ENCODE measurements around the gene MBOAT7. TPM values are rescaled to one million over a fixed set of nuclear protein-coding genes. Genes with fewer than 3 reads are reported as not detected.
A peak's percentile ranks its signal among the peaks of the same experiment; 100 is the strongest.

The MBOAT7 gene
- total and polyA plus RNA-seq, 2 of the 8 experiments (the other 6 are each of a cell fraction or from before 2014, with no cell fraction given) = 85.5 to 90.9 TPM

DNA sequence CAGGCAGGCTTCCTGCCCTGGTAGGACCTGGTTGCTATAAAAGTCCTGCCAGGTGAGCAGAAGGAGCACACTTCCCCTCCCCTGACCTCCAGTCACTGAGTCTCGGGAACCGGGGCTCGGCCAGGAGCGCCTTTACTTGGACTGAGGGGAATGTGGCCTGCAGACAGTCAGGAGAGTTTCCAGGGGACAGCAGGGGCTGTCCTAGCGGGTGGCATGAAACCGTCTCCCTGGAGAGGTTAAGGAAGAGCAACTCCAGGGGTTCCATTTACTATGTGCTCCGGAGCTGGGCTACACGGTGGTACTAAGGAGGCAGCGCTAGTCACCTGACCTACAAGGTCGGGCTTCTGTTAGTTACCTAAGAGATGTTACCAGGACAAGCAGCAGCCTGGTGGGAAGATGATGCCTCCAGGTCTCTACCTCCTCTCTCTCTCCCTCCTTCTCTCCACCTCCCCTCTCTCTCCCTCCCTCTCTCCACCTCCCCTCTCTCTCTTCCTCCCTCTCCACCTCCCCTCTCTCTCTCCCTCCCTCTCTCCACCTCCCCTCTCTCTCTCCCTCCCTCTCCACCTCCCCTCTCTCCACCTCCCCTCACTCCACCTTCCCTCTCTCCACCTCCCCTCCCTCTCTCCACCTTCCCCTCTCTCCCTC is 55.9 kb downstream of the MBOAT7 start:
- Histone ChIP-seq H4K91ac (replicated peaks; ENCODE audit: insufficient read length, low read length) (peak overlapping the region; percentile 8), H4K8ac (ENCODE audit: extremely low read depth, insufficient read depth, low read length) (no peak overlapping the region), H3K23me2 (ENCODE audit: low read depth, low read length) (peaks cover 13% of the 10 kb centered on the region), H3K79me2 (ENCODE audit: control insufficient read depth in 1 of 2, insufficient read depth in 2 of 2, low read length in 2 of 2) (peaks cover 0 to 5% of the 10 kb centered on the region in 2 experiments; a peak in 3 of 4 replicates), H3K9ac (replicated peaks in 1 of 4; ENCODE audit: extremely low read depth in 1 of 4, low read depth in 3 of 4, low read length in 3 of 4) (no peak overlapping the region), H3K4me1 (replicated peaks in 1 of 4; ENCODE audit: control insufficient read depth in 3 of 4, insufficient read depth in 4 of 4, low read length in 3 of 4) (peaks cover 0 to 5% (median under 1%) of the 10 kb centered on the region in 4 experiments; a peak in 2 of 7 replicates), H3K4ac (replicated peaks; ENCODE audit: insufficient read length, low read depth, low read length) (peak overlapping the region; percentile 7), H2AFZ (ENCODE audit: low read length) (no peak overlapping the region), H3K9me3 (ENCODE audit: insufficient read depth in 2 of 2, low read depth in 1 of 2, low read length in 1 of 2) (peaks cover 3 to 10% of the 10 kb centered on the region in 2 experiments; a peak in 3 of 4 replicates), H2BK120ac (replicated peaks; ENCODE audit: low read depth, low read length) (no peak overlapping the region), H3K27me3 (replicated peaks in 1 of 4; ENCODE audit: control insufficient read depth in 3 of 4, extremely low read depth in 1 of 4, insufficient read depth in 3 of 4, low read length in 3 of 4) (no peaks in the 10 kb centered on the region), H2BK20ac (ENCODE audit: low read length) (0 out of 2 replicates have a peak overlapping the region, but pooled peaks have one; percentile 3), H3K36me3 (ENCODE audit: control insufficient read depth in 2 of 4, insufficient read depth in 4 of 4, low read length in 3 of 4) (peaks cover 10 to 34% (median 11%) of the 10 kb centered on the region in 4 experiments; a peak in 7 of 8 replicates), H2BK5ac (ENCODE audit: low read depth, low read length) (peak overlapping the region; percentile 57), H4K20me1 (replicated peaks in 1 of 2; ENCODE audit: control insufficient read depth in 1 of 2, insufficient read depth in 2 of 2, low read length in 2 of 2) (peaks cover 0 to 8% of the 10 kb centered on the region in 2 experiments), H3K18ac (ENCODE audit: extremely low read depth, low read length) (no peak overlapping the region), H2AK5ac (ENCODE audit: low read depth, low read length) (peak overlapping the region; percentile 1; the same call in 1 of the 2 replicates), H2BK15ac (ENCODE audit: low read length) (peak overlapping the region; percentile 13; the same call in 1 of the 2 replicates), H3K23ac (ENCODE audit: insufficient read length) (no peak overlapping the region), H3K14ac (ENCODE audit: insufficient read length) (no peak overlapping the region), H3K79me1 (ENCODE audit: low read depth, low read length) (no peaks in the 10 kb centered on the region), H3K4me3 (ENCODE audit: extremely low read depth in 1 of 4, insufficient read depth in 2 of 4, low read depth in 3 of 4, low read length in 4 of 4) (no peak overlapping the region), H3K27ac (ENCODE audit: low read depth, low read length) (no peak overlapping the region), H3K56ac (replicated peaks; ENCODE audit: insufficient read length, low read depth, low read length) (no peak overlapping the region), H3K4me2 (ENCODE audit: insufficient read depth in 1 of 2, low read depth in 2 of 2, low read length in 2 of 2) (no peak overlapping the region), H4K5ac (ENCODE audit: insufficient read length, low read depth, low read length) (no peak overlapping the region), H2BK12ac (ENCODE audit: low read depth, low read length) (peak overlapping the region; percentile 11; the same call in 1 of the 2 replicates)
- DNase-seq (ENCODE audit: low read depth in 1 of 2, low spot score in 2 of 2) (peak; percentile 63 to 78), FAIRE-seq (no peak)
- ChIA-PET POLR2A (ENCODE audit: partially characterized antibody) (interaction anchor here (1.0 to 15.7 kb wide), 8 partner anchors 7 to 183 kb away, joined by 3 to 348 read pairs (median 8); partner anchors contain the start of genes LENG1, PRPF31 and TFPT), CTCF (ENCODE audit: partially characterized antibody) (no interaction called here)
- WGBS, 2 experiments (ENCODE audit: extremely low coverage in 1 of 2, insufficient coverage in 1 of 2, insufficient read length in 1 of 2, insufficient replicate concordance in 2 of 2, low coverage in 1 of 2, low lambda C conversion rate in 2 of 2, missing lambda C conversion rate in 1 of 2) = 92% methylated on average over 10 of the region's 10 CpGs; no CpG with 5 or more reads in 1 of the 2 experiments
- TF ChIP-seq GABPA (IDR thresholded peaks at IDR 0.05; ENCODE audit: borderline replicate concordance, insufficient read depth, low read length) (no peak), EGR1 (IDR thresholded peaks at IDR 0.05; ENCODE audit: borderline replicate concordance, low read depth, low read length) (peak; percentile 96), SUZ12 (IDR thresholded peaks at IDR 0.05; ENCODE audit: low read length) (peak; percentile 37; the same call in 1 of the 2 replicates), HDAC2 (IDR thresholded peaks at IDR 0.05; ENCODE audit: borderline replicate concordance in 1 of 2, low read depth in 2 of 2, low read length in 2 of 2) (peak in 1 of 2 experiments; percentile 87; a peak in 1 of 4 replicates), POLR2A (IDR thresholded peaks at IDR 0.05; ENCODE audit: control extremely low read depth in 1 of 2, low read depth in 2 of 2, low read length in 2 of 2) (no peak), MAFK (IDR thresholded peaks at IDR 0.05; ENCODE audit: low read depth, low read length) (no peak), POLR2AphosphoS5 (IDR thresholded peaks at IDR 0.05; ENCODE audit: low read depth, low read length) (peak; percentile 76), YY1 (IDR thresholded peaks at IDR 0.05; ENCODE audit: low read depth, low read length) (peak; percentile 61; the same call in 1 of the 2 replicates), CEBPB (IDR thresholded peaks at IDR 0.05; ENCODE audit: low read depth, low read length) (no peak)
- TF ChIP-seq, protein P1, sequence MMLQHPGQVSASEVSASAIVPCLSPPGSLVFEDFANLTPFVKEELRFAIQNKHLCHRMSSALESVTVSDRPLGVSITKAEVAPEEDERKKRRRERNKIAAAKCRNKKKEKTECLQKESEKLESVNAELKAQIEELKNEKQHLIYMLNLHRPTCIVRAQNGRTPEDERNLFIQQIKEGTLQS (IDR thresholded peaks at IDR 0.05; ENCODE audit: insufficient read depth, low read depth, low read length) = peak; percentile 27; the same call in 1 of the 2 replicates
